HCT116 (cell line): ENCODE results near the gene ZCCHC24. TPM values are rescaled to one million over a fixed set of nuclear protein-coding genes. Genes with fewer than 3 reads are reported as not detected.

Experiments
- ATAC-seq: fragments of 200-7000 bp; cut with Tn5 transposase; 2 replicates; pipeline ENCODE4 v1.9.1; 2020; ENCODE audit warnings: mild to moderate bottlenecking, moderate library complexity
- BruUV-seq: library from RNA; stranded (reverse); fragments of 400-500 nt; replicated peaks from 2 replicates; lab custom pipeline; 2021; lab: Mats Ljungman, UMichigan
- CTCF ChIA-PET: fragments of 300-600 bp; sonication (Branson Sonifier 250); formaldehyde crosslinking; loops from one replicate; lab custom pipeline; 2021; ENCODE audit warnings: antibody characterized with exemption; lab: Charles Lee
- POLR2A ChIA-PET: fragments of 300-600, 350-600 bp; sonication (Branson Sonifier 250); formaldehyde crosslinking; loops from one replicate; lab custom pipeline; 2021; ENCODE audit warnings: antibody characterized with exemption; lab: Charles Lee
- RAD21 ChIA-PET, 2 experiments: fragments of 300-600 bp; sonication (Branson Sonifier 250); formaldehyde crosslinking; loops; one replicate each; lab custom pipeline; 2023; ENCODE audit warnings: low total read pairs in 2 of 2; ENCODE audit not compliant: uncharacterized antibody in 2 of 2, unreplicated experiment in 2 of 2, low non-redundant PET in 1 of 2; lab: Charles Lee
- DNase-seq: peaks from one replicate; pipeline ENCODE4 v3.0.0-alpha.2; 2010; ENCODE audit warnings: low read depth, low spot score
- H2AFZ ChIP-seq: fragments of 200-600 bp; shearing (Covaris generic), sonication (generic); 2 replicates; pipeline ENCODE4 v1.6.1; 2017; ENCODE audit warnings: low read depth, mixed run types, mixed read lengths, antibody characterized with exemption, low read length; ENCODE audit not compliant: poor library complexity, severe bottlenecking
- H3K27ac ChIP-seq: 2 replicates; pipeline ENCODE4 v1.5.1; 2012; ENCODE audit warnings: low read depth, low read length
- H3K27me3 ChIP-seq: fragments of 200-600 bp; sonication (generic); 2 replicates; pipeline ENCODE4 v1.6.1; 2016; ENCODE audit warnings: mixed run types, low read length, mixed read lengths; ENCODE audit not compliant: insufficient read depth
- H3K36me3 ChIP-seq, 2 experiments: fragments of 200-500 bp in 1 of 2; fragments of 200-600 bp in 1 of 2; sonication (Bioruptor generic) in 1 of 2; sonication (generic) in 1 of 2; 2 replicates each; pipeline versions ENCODE4 v1.5.1 to v1.6.1; 2014 to 2016; ENCODE audit warnings: low read length in 2 of 2, inconsistent platforms in 1 of 2, mixed read lengths in 1 of 2, mixed run types in 1 of 2; ENCODE audit not compliant: insufficient read depth in 2 of 2, control insufficient read depth in 1 of 2
- H3K4me1 ChIP-seq, 2 experiments: fragments of 200-600 bp in 1 of 2; sonication (generic) in 1 of 2; 2 replicates each; pipeline versions ENCODE4 v1.5.1 to v1.6.1; 2012 to 2017; ENCODE audit warnings: low read length in 2 of 2, inconsistent platforms in 1 of 2, mild to moderate bottlenecking in 1 of 2, mixed read lengths in 1 of 2, mixed run types in 1 of 2, moderate library complexity in 1 of 2; ENCODE audit not compliant: insufficient read depth in 2 of 2, control insufficient read depth in 1 of 2
- H3K4me2 ChIP-seq: fragments of 200-600 bp; sonication (generic); 2 replicates; pipeline ENCODE4 v1.6.1; 2017; ENCODE audit warnings: mixed run types, low read length, mixed read lengths
- H3K4me3 ChIP-seq, 2 experiments: fragments of 200-600 bp in 1 of 2; sonication (generic) in 1 of 2; replicated peaks in 1 of 2; 2 replicates each; pipeline ENCODE4 v1.5.1; 2011 to 2016; ENCODE audit warnings: low read length in 2 of 2, control low read depth in 1 of 2, low read depth in 1 of 2, mild to moderate bottlenecking in 1 of 2, mixed read lengths in 1 of 2, mixed run types in 1 of 2
- H3K79me2 ChIP-seq: fragments of 200-600 bp; sonication (generic); 2 replicates; pipeline ENCODE4 v1.6.1; 2017; ENCODE audit warnings: mild to moderate bottlenecking, mixed run types, low read length, moderate library complexity, mixed read lengths; ENCODE audit not compliant: insufficient read depth
- H3K9ac ChIP-seq: fragments of 200-600 bp; sonication (generic); 2 replicates; pipeline ENCODE4 v1.6.1; 2016; ENCODE audit warnings: low read length, mixed read lengths
- H3K9me2 ChIP-seq: fragments of 200-600 bp; sonication (generic), shearing (Covaris generic); 2 replicates; pipeline ENCODE4 v1.6.1; 2017; ENCODE audit warnings: mixed run types, mild to moderate bottlenecking, moderate library complexity; ENCODE audit not compliant: insufficient read depth
- H3K9me3 ChIP-seq, 2 experiments: fragments of 200-500 bp in 1 of 2; fragments of 200-600 bp in 1 of 2; sonication (Bioruptor generic) in 1 of 2; sonication (generic) in 1 of 2; 2 replicates each; pipeline ENCODE4 v1.6.1; 2014 to 2017; ENCODE audit warnings: low read length in 2 of 2, mixed read lengths in 2 of 2, inconsistent platforms in 1 of 2, low read depth in 1 of 2, mild to moderate bottlenecking in 1 of 2, mixed run types in 1 of 2, moderate library complexity in 1 of 2; ENCODE audit not compliant: control insufficient read depth in 1 of 2, insufficient read depth in 1 of 2
- H4K20me1 ChIP-seq: fragments of 200-600 bp; sonication (generic), shearing (Covaris generic); 2 replicates; pipeline ENCODE4 v1.6.1; 2017; ENCODE audit warnings: mixed run types, mild to moderate bottlenecking, moderate library complexity; ENCODE audit not compliant: insufficient read depth
- CTCF ChIP-seq, 3 experiments: fragments of 200-600 bp in 1 of 3; sonication (generic) in 1 of 3; IDR thresholded peaks in 2 of 3; conservative IDR thresholded peaks in 1 of 3; 2 replicates each; pipeline ENCODE4 v1.5.1; 2012 to 2017; ENCODE audit warnings: low read depth in 2 of 3, low read length in 2 of 3, antibody characterized with exemption in 1 of 3, borderline replicate concordance in 1 of 3, control low read depth in 1 of 3, mild to moderate bottlenecking in 1 of 3, mixed read lengths in 1 of 3, mixed run types in 1 of 3, moderate library complexity in 1 of 3; ENCODE audit not compliant: insufficient read depth in 1 of 3
- EGR1 ChIP-seq: IDR thresholded peaks from 2 replicates; pipeline ENCODE4 v1.6.1; 2012; ENCODE audit warnings: low read depth
- ELF1 ChIP-seq: IDR thresholded peaks from 2 replicates; pipeline ENCODE4 v1.6.1; 2012; ENCODE audit warnings: low read depth, borderline replicate concordance
- FOSL1 ChIP-seq: IDR thresholded peaks from 2 replicates; pipeline ENCODE4 v1.6.1; 2012; ENCODE audit warnings: low read depth
- MAX ChIP-seq: IDR thresholded peaks from 2 replicates; pipeline ENCODE4 v1.6.1; 2012
- POLR2A ChIP-seq: IDR thresholded peaks from 2 replicates; pipeline ENCODE4 v1.7.0; 2011; ENCODE audit warnings: borderline replicate concordance; ENCODE audit not compliant: insufficient read depth, insufficient read length; ENCODE audit errors: extremely low read depth
- RAD21 ChIP-seq: IDR thresholded peaks from 2 replicates; pipeline ENCODE4 v1.6.1; 2012; ENCODE audit warnings: low read depth, mild to moderate bottlenecking
- SIN3A ChIP-seq: IDR thresholded peaks from 2 replicates; pipeline ENCODE4 v1.6.1; 2012; ENCODE audit warnings: low read depth
- SP1 ChIP-seq: IDR thresholded peaks from 2 replicates; pipeline ENCODE4 v1.6.1; 2012; ENCODE audit warnings: low read depth
- SRF ChIP-seq: IDR thresholded peaks from 2 replicates; pipeline ENCODE4 v1.6.1; 2012; ENCODE audit warnings: low read depth
- YY1 ChIP-seq: IDR thresholded peaks from 2 replicates; pipeline ENCODE4 v1.6.1; 2011; ENCODE audit warnings: low read length, low read depth, moderate library complexity, mild to moderate bottlenecking; ENCODE audit not compliant: insufficient replicate concordance; ENCODE audit errors: extremely low read depth
- ZBTB33 ChIP-seq: IDR thresholded peaks from 2 replicates; pipeline ENCODE4 v1.6.1; 2011; ENCODE audit warnings: mild to moderate bottlenecking, low read length, moderate library complexity; ENCODE audit not compliant: insufficient replicate concordance; ENCODE audit errors: extremely low read depth
- ZNF274 ChIP-seq: fragments of 200-500 bp; sonication (Bioruptor generic); IDR thresholded peaks from 2 replicates; pipeline ENCODE4 v1.6.1; 2014; ENCODE audit warnings: mild to moderate bottlenecking, low read depth, low read length, inconsistent platforms
- intact Hi-C: fragments of 100-400 bp; cut with micrococcal nuclease; formaldehyde crosslinking; loops from 2 replicates; pipeline ENCODE4 v1.10.0; 2022
- total RNA-seq: library from RNA; stranded (reverse); gene quantifications from one replicate; pipeline ENCODE4 v1.2.1, GENCODE V29; 2021; ENCODE audit not compliant: unreplicated experiment

The ZCCHC24 gene
- total RNA-seq, 1 experiment from 2014 or later, result 7.0 TPM

DNA sequence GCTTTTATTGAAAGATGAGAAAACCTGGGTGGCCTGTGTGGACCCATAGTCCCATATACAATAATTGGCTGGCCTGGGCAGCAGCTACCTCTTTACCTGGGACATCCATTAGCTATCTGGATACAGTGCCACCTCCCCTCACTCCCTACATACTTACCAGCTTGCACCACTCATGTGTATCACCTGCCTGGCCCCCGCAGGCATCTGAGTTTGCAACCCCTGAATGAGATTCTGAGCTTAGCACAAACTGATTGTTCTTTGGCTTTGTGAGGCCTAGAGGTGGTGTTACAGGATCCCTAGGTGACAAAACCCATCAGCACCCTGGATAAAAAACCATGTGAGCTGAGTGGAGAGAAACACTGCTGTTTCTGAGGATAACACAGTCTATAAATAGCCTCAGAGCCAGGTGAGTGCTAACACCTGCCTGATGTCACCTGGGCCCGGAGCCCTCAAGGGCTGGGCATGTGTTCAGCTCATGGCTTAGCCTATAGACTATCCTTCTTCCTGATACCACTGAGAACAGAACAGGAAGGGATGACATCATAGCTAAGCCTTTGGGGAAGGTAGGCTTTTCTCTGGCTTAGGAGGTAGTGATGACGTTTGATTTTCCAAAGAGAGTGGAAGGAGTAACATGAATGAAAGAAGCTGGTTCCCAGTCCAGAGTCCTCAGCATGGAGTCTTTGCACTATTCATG, 100.8 kb downstream of the ZCCHC24 start (continued):
- TF ChIP-seq ZBTB33 (no peak), CTCF (IDR thresholded peaks at IDR 0.05 in 2 of 3, conservative IDR thresholded peaks at IDR 0.05 in 1 of 3; ENCODE audit: borderline replicate concordance in 1 of 3, insufficient read depth in 1 of 3, low read depth in 2 of 3, low read length in 2 of 3) (no peak), YY1 (no peak), RAD21 (no peak)

DNA sequence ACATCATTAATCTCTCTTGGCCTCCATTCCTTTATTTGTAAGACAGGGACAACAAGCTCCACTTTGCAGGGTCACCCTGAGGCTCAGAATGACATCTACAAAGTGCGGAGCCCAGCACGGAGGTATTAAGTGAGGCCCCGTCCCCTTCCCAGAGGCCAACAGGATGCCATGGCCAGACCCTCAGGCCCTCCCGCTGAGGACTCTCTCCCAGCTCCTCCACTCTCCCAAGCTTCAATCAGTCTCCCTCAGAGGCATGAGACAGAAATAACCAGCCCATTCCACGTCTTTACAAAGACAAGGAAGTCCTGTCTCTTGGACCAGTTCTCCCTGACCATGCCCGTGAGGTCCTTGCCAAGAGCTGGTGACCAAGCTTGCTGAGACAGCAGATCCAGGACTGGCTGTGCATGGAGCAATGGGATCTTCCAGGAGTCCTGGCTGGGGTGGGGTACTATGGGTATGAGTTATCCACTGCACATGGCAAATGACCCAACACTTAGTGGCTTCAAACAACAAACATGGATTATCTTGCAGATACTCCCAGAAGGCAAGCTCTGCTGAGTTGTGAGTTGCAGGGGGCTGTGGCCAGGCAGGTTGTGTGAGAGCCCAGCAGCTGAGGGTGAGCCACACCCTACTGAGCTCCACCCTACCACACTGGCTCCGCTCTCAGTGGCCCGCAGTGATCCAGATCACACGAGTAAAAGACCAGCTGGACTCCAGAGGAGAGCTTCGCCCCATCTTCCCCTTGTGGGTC, 102.4 kb downstream of the ZCCHC24 start:
- Histone ChIP-seq H3K9ac (no peak overlapping the region), H3K9me3 (no peaks in the 10 kb centered on the region), H3K9me2 (no peaks in the 10 kb centered on the region), H4K20me1 (no peaks in the 10 kb centered on the region; the same call in 1 of the 2 replicates), H3K79me2 (peaks cover 7% of the 10 kb centered on the region), H3K4me3 (no peak overlapping the region), H3K4me1 (peaks cover 7 to 19% of the 10 kb centered on the region in 2 experiments; a peak in 3 of 4 replicates), H3K36me3 (no peaks in the 10 kb centered on the region), H3K4me2 (no peak overlapping the region), H3K27me3 (no peaks in the 10 kb centered on the region), H2AFZ (no peak overlapping the region), H3K27ac (no peak overlapping the region)
- ChIA-PET RAD21 (no interaction called here), POLR2A (no interaction called here), CTCF (no interaction called here)
- intact Hi-C loops, result no loop called here
- ATAC-seq (no peak), DNase-seq (no peak)
- no TSS peak for BruUV-seq
- TF ChIP-seq ELF1, result no peak
- no peak for TF ChIP-seq FOSL1
- TF ChIP-seq SRF, result no peak
- no peak for TF ChIP-seq MAX
- no peak for TF ChIP-seq CTCF (IDR thresholded peaks at IDR 0.05 in 2 of 3, conservative IDR thresholded peaks at IDR 0.05 in 1 of 3; ENCODE audit: borderline replicate concordance in 1 of 3, insufficient read depth in 1 of 3, low read depth in 2 of 3, low read length in 2 of 3)
- no peak for TF ChIP-seq EGR1
- TF ChIP-seq ZBTB33, result no peak
- no peak for TF ChIP-seq SIN3A
- TF ChIP-seq ZNF274, result no peak
- no peak for TF ChIP-seq POLR2A
- TF ChIP-seq SP1, result no peak
